ENCODE measurements around the gene INPP5A.

Gene INPP5A

GRCh38 chr10:132580617-132581016 lies 43.0 kb downstream of the INPP5A start:
- H3K23ac ChIP-seq (ENCODE audit: low read length): no peak overlapping the region
- H3K9ac ChIP-seq (ENCODE audit: low read length): no peak overlapping the region
- no peaks in the 10 kb centered on the region for H3K4me1 ChIP-seq (ENCODE audit: control insufficient read depth, low read depth, low read length)
- no CpG with 5 or more reads among the region's 1 CpG for WGBS (ENCODE audit: extremely low coverage, insufficient coverage, low lambda C conversion rate)
- H3K27me3 ChIP-seq (ENCODE audit: insufficient read depth, low read length, poor library complexity): no peaks in the 10 kb centered on the region
- peaks cover 4% of the 10 kb centered on the region for H3K79me1 ChIP-seq (ENCODE audit: low read length)
- no peak overlapping the region for H3K56ac ChIP-seq (ENCODE audit: low read length)
- H2BK15ac ChIP-seq (replicated peaks; ENCODE audit: low read depth): no peak overlapping the region
- H3K79me2 ChIP-seq (ENCODE audit: control insufficient read depth, insufficient read depth, low read length): no peaks in the 10 kb centered on the region
- no peak overlapping the region for H3K27ac ChIP-seq (ENCODE audit: low read depth, low read length)
- no peak overlapping the region for H4K5ac ChIP-seq (ENCODE audit: low read length)
- H3K4ac ChIP-seq (ENCODE audit: low read depth, low read length): no peak overlapping the region
- H2BK120ac ChIP-seq (ENCODE audit: low read depth, low read length): no peak overlapping the region
- H2BK5ac ChIP-seq (ENCODE audit: low read length): no peak overlapping the region
- H2AK5ac ChIP-seq (ENCODE audit: low read length): no peak overlapping the region
- no peak overlapping the region for H3K4me3 ChIP-seq (ENCODE audit: low read length)
- H3K4me2 ChIP-seq (ENCODE audit: low read length): no peak overlapping the region
- DNase-seq: no peak
- H3K36me3 ChIP-seq (ENCODE audit: control insufficient read depth, insufficient read depth, low read length): no peaks in the 10 kb centered on the region
- H3K18ac ChIP-seq (ENCODE audit: low read length): no peak overlapping the region
- H4K8ac ChIP-seq (ENCODE audit: low read depth, low read length): no peak overlapping the region

GRCh38 chr10:132582137-132582536 lies 44.5 kb downstream of the INPP5A start:
- WGBS (ENCODE audit: extremely low coverage, insufficient coverage, low lambda C conversion rate): no CpG with 5 or more reads among the region's 4 CpGs

GRCh38 chr10:132582771-132583170 lies 45.2 kb downstream of the INPP5A start:
- 100% methylated on average over 1 of the region's 5 CpGs for WGBS (ENCODE audit: extremely low coverage, insufficient coverage, low lambda C conversion rate)

More at GRCh38 chr10:132582137-132582536, 44.5 kb downstream of the INPP5A start:
- H3K36me3 ChIP-seq (ENCODE audit: control insufficient read depth, insufficient read depth, low read length): no peaks in the 10 kb centered on the region
- no peak overlapping the region for H3K18ac ChIP-seq (ENCODE audit: low read length)
- H3K4me1 ChIP-seq (ENCODE audit: control insufficient read depth, low read depth, low read length): no peaks in the 10 kb centered on the region
- no peak overlapping the region for H3K27ac ChIP-seq (ENCODE audit: low read depth, low read length)
- H2BK120ac ChIP-seq (ENCODE audit: low read depth, low read length): no peak overlapping the region
- no peak overlapping the region for H2AK5ac ChIP-seq (ENCODE audit: low read length)
- DNase-seq: no peak
- no peak overlapping the region for H3K4me2 ChIP-seq (ENCODE audit: low read length)
- H2BK15ac ChIP-seq (replicated peaks; ENCODE audit: low read depth): no peak overlapping the region
- no peak overlapping the region for H3K56ac ChIP-seq (ENCODE audit: low read length)
- H3K4me3 ChIP-seq (ENCODE audit: low read length): no peak overlapping the region
- no peaks in the 10 kb centered on the region for H3K79me2 ChIP-seq (ENCODE audit: control insufficient read depth, insufficient read depth, low read length)
- H2BK5ac ChIP-seq (ENCODE audit: low read length): no peak overlapping the region
- no peak overlapping the region for H3K23ac ChIP-seq (ENCODE audit: low read length)
- H3K4ac ChIP-seq (ENCODE audit: low read depth, low read length): no peak overlapping the region
- no peak overlapping the region for H3K9ac ChIP-seq (ENCODE audit: low read length)
- H3K79me1 ChIP-seq (ENCODE audit: low read length): peaks cover 4% of the 10 kb centered on the region
- H4K5ac ChIP-seq (ENCODE audit: low read length): no peak overlapping the region
- no peaks in the 10 kb centered on the region for H3K27me3 ChIP-seq (ENCODE audit: insufficient read depth, low read length, poor library complexity)
- H4K8ac ChIP-seq (ENCODE audit: low read depth, low read length): no peak overlapping the region

GRCh38 chr10:132583456-132583855 lies 45.9 kb downstream of the INPP5A start:
- no peaks in the 10 kb centered on the region for H3K27me3 ChIP-seq (ENCODE audit: insufficient read depth, low read length, poor library complexity)
- no peaks in the 10 kb centered on the region for H3K4me1 ChIP-seq (ENCODE audit: control insufficient read depth, low read depth, low read length)
- no peak overlapping the region for H3K23ac ChIP-seq (ENCODE audit: low read length)
- H3K79me2 ChIP-seq (ENCODE audit: control insufficient read depth, insufficient read depth, low read length): no peaks in the 10 kb centered on the region
- H3K36me3 ChIP-seq (ENCODE audit: control insufficient read depth, insufficient read depth, low read length): no peaks in the 10 kb centered on the region
- no peak overlapping the region for H3K56ac ChIP-seq (ENCODE audit: low read length)
- no peak overlapping the region for H4K8ac ChIP-seq (ENCODE audit: low read depth, low read length)
- no peak overlapping the region for H3K4ac ChIP-seq (ENCODE audit: low read depth, low read length)
- no peak overlapping the region for H2BK5ac ChIP-seq (ENCODE audit: low read length)
- DNase-seq: no peak
- no peak overlapping the region for H4K5ac ChIP-seq (ENCODE audit: low read length)
- no peak overlapping the region for H3K9ac ChIP-seq (ENCODE audit: low read length)
- WGBS (ENCODE audit: extremely low coverage, insufficient coverage, low lambda C conversion rate): no CpG with 5 or more reads among the region's 9 CpGs
- no peak overlapping the region for H2AK5ac ChIP-seq (ENCODE audit: low read length)
- H3K4me3 ChIP-seq (ENCODE audit: low read length): no peak overlapping the region
- H3K27ac ChIP-seq (ENCODE audit: low read depth, low read length): no peak overlapping the region
- H2BK15ac ChIP-seq (replicated peaks; ENCODE audit: low read depth): no peak overlapping the region
- no peak overlapping the region for H3K4me2 ChIP-seq (ENCODE audit: low read length)
- no peak overlapping the region for H2BK120ac ChIP-seq (ENCODE audit: low read depth, low read length)
- peaks cover 4% of the 10 kb centered on the region for H3K79me1 ChIP-seq (ENCODE audit: low read length)
- no peak overlapping the region for H3K18ac ChIP-seq (ENCODE audit: low read length)

More at GRCh38 chr10:132582771-132583170, 45.2 kb downstream of the INPP5A start:
- no peak for DNase-seq
- no peak overlapping the region for H2BK15ac ChIP-seq (replicated peaks; ENCODE audit: low read depth)
- no peak overlapping the region for H2BK120ac ChIP-seq (ENCODE audit: low read depth, low read length)
- H2AK5ac ChIP-seq (ENCODE audit: low read length): no peak overlapping the region
- no peak overlapping the region for H3K56ac ChIP-seq (ENCODE audit: low read length)
- no peaks in the 10 kb centered on the region for H3K4me1 ChIP-seq (ENCODE audit: control insufficient read depth, low read depth, low read length)
- H3K4me2 ChIP-seq (ENCODE audit: low read length): no peak overlapping the region
- no peak overlapping the region for H3K4ac ChIP-seq (ENCODE audit: low read depth, low read length)
- no peak overlapping the region for H3K27ac ChIP-seq (ENCODE audit: low read depth, low read length)
- no peak overlapping the region for H4K8ac ChIP-seq (ENCODE audit: low read depth, low read length)
- no peaks in the 10 kb centered on the region for H3K79me2 ChIP-seq (ENCODE audit: control insufficient read depth, insufficient read depth, low read length)
- peaks cover 4% of the 10 kb centered on the region for H3K79me1 ChIP-seq (ENCODE audit: low read length)
- no peak overlapping the region for H4K5ac ChIP-seq (ENCODE audit: low read length)
- no peak overlapping the region for H3K23ac ChIP-seq (ENCODE audit: low read length)
- H3K27me3 ChIP-seq (ENCODE audit: insufficient read depth, low read length, poor library complexity): no peaks in the 10 kb centered on the region
- H3K18ac ChIP-seq (ENCODE audit: low read length): no peak overlapping the region
- H2BK5ac ChIP-seq (ENCODE audit: low read length): no peak overlapping the region
- no peaks in the 10 kb centered on the region for H3K36me3 ChIP-seq (ENCODE audit: control insufficient read depth, insufficient read depth, low read length)
- no peak overlapping the region for H3K9ac ChIP-seq (ENCODE audit: low read length)
- no peak overlapping the region for H3K4me3 ChIP-seq (ENCODE audit: low read length)

GRCh38 chr10:132584081-132584480 lies 46.5 kb downstream of the INPP5A start:
- DNase-seq: no peak
- no peak overlapping the region for H3K23ac ChIP-seq (ENCODE audit: low read length)
- no peak overlapping the region for H3K56ac ChIP-seq (ENCODE audit: low read length)
- H4K8ac ChIP-seq (ENCODE audit: low read depth, low read length): no peak overlapping the region
- H3K27ac ChIP-seq (ENCODE audit: low read depth, low read length): no peak overlapping the region
- no peak overlapping the region for H2BK120ac ChIP-seq (ENCODE audit: low read depth, low read length)
- H3K27me3 ChIP-seq (ENCODE audit: insufficient read depth, low read length, poor library complexity): no peaks in the 10 kb centered on the region
- no peak overlapping the region for H3K9ac ChIP-seq (ENCODE audit: low read length)
- H3K79me1 ChIP-seq (ENCODE audit: low read length): peaks cover 4% of the 10 kb centered on the region
- H2AK5ac ChIP-seq (ENCODE audit: low read length): no peak overlapping the region
- H3K4me1 ChIP-seq (ENCODE audit: control insufficient read depth, low read depth, low read length): no peaks in the 10 kb centered on the region
- H3K4ac ChIP-seq (ENCODE audit: low read depth, low read length): no peak overlapping the region
- no peaks in the 10 kb centered on the region for H3K36me3 ChIP-seq (ENCODE audit: control insufficient read depth, insufficient read depth, low read length)
- no peak overlapping the region for H3K4me3 ChIP-seq (ENCODE audit: low read length)
- H3K18ac ChIP-seq (ENCODE audit: low read length): no peak overlapping the region
- H2BK15ac ChIP-seq (replicated peaks; ENCODE audit: low read depth): no peak overlapping the region
- no peak overlapping the region for H4K5ac ChIP-seq (ENCODE audit: low read length)
- no peak overlapping the region for H2BK5ac ChIP-seq (ENCODE audit: low read length)
- no CpG with 5 or more reads among the region's 1 CpG for WGBS (ENCODE audit: extremely low coverage, insufficient coverage, low lambda C conversion rate)
- no peaks in the 10 kb centered on the region for H3K79me2 ChIP-seq (ENCODE audit: control insufficient read depth, insufficient read depth, low read length)
- no peak overlapping the region for H3K4me2 ChIP-seq (ENCODE audit: low read length)

Data from mesendoderm (in vitro differentiated cells).